ENCODE results near the gene ARL6IP6.
"Not testable (repeated sequence)": the region's sequence is repeated elsewhere in the genome, so short reads cannot be mapped to it uniquely, and the experiment has no call there.

ARL6IP6 gene

DNA sequence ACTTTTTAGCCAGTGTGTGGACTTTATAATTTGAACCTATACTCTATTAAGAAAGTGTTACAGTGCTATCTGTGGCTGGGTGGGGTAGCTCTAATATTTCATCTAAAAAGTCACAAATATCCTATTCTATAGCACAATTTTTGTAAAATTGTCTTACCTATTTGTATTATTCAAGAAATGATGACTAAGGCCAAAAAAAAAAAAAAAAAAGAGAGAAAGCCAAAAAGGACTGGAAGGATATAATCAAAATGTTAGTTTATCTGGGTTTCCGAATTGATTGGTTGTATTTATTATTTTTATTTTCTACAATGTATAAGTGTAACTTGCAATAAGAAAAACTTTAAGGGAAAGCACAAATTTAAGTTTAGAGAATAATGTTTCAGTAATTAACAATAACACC, 5.5 kb downstream of the ARL6IP6 start:
- DNase-seq = no peak

- DNase-seq = no peak
Observed at GRCh38 chr2:152729844-152730243, 11.4 kb downstream of the ARL6IP6 start.

GRCh38 chr2:152730591-152731333, 12.3 kb downstream of the ARL6IP6 start:
- DNase-seq = peak; percentile 74

- not testable (repeated sequence) for DNase-seq
Observed at GRCh38 chr2:152737509-152737908, 19.1 kb downstream of the ARL6IP6 start.

DNA sequence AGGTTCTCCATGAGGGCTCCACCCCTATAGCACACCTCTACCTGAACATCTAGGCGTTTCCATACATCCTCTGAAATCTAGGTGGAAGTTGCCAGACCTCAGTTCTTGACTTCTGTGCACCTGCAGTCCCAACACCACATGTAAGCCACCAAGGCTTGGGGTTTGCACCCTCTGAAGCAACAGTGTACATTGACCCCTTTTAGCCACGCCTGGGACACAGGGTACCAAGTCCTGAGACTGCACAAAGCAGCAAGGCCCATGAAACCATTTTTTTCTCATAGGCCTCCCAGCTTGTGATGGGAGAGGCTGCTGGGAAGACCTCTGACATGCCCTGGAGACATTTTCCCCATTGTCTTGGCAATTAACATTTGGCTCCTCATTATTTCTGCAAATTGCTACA, 20.0 kb downstream of the ARL6IP6 start:
- no peak for DNase-seq

DNA sequence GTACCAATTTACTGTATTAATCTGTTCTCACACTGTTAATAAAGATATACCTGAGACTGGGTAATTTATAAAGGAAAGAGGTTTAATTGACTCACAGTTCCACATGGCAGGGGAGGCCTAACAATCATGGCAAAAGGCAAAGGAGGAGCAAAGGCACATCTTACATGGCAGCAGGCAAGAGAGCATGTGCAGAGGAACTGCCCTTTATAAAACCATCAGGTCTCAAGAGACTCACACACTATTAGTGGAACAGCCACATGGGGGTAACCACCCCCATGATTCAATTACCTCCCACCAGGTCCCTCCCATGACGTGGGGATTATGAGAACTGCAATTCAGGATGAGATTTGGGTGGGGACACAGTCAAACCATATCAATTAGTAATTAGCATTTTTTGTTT, 21.3 kb downstream of the ARL6IP6 start:
- DNase-seq = not testable (repeated sequence)

GRCh38 chr2:152740743-152741328, 22.4 kb downstream of the ARL6IP6 start:
- no peak for DNase-seq

- DNase-seq = no peak
Observed at GRCh38 chr2:152743002-152743401, 24.6 kb downstream of the ARL6IP6 start.

DNA sequence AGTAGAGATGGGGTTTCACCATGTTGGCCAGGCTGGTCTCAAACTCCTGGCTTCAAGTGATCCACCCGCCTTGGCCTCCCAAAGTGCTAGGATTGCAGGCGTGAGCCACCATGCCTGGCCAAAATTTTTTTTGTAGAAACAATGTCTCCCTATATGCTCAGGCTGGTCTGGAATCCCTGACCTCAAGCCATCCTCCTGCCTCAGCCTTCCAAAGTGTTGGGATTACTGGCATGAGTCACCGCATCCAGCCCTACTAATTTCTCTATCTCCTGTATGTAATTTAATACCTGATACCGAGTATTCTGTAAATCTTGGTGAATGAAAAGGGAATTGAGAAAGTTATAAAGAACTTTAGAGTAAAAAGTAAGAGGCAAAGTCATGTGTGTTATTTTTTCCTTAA, 29.3 kb downstream of the ARL6IP6 start:
- not testable (repeated sequence) for DNase-seq

DNA sequence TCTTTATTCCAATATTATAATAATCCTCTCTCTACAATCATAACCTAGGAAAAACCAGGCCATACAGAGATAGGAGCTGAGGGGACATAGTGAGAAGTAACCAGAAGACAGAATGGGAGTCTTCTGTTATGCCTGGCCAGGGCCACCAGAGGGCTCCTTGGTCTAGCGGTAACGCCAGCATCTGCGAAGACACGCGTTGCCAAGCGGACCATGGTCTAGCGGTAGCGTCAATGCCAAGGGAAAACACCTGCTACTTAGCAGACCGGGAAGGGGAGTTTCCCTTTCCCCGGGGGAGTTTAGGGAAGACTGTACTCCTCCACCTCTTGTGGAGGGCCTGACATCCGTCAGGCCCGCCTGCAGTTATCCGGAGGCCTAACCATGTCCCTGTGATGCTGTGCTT, 36.6 kb downstream of the ARL6IP6 start:
- no peak for DNase-seq

DNA sequence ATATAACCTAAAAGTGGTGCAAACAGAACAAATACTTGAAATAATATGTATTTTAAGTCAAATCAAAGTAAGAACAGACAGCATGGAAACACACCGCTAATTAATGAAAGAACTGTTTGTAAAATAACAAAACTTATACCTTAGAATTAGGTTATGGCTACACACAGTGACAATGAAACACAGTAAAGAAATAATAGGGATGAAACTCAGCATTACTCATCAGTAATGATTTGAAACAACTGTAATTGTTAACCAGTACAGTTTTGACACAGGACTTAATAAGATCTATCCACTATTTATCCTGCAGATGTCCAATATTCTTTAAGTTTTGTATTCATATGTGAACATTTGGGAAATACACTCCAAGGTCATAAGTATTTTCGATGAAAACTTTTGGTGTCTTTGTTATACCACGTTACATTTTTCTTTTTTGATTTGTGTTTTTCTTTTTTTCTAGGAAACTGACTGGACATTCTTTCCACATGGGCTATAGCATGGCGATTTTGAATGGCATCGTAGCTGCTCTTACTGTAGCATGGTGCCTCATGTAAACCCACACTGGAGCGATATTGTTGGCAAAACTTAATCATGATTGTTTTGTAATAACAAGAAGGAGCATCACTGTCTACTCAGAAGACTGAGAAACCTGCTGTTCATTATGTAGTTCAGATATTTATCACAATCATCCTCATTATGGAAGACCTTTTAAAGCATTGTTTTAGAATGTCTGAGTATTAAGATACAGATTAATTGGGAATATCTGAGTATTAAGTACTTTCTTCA, 41.1 kb downstream of the ARL6IP6 start:
- no peak for DNase-seq

DNA sequence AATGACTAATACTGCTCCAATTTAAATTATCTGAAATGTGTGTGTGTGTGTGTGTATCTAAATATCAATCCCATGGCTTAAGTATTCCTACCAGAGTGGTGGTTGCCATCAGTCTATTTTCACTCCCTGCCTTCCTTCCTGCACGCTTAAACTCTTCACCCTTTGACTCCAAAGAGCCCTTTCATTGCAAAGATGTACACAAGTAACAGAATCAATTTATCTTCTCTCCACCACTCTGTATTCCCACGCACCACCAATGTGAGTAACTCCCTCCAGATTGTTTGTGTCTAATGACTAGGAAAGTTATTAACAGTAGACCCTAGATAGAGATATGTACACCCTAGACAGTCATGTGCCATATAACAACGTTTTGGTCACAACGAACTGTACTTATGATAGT, 42.8 kb downstream of the ARL6IP6 start:
- DNase-seq = no peak

DNA sequence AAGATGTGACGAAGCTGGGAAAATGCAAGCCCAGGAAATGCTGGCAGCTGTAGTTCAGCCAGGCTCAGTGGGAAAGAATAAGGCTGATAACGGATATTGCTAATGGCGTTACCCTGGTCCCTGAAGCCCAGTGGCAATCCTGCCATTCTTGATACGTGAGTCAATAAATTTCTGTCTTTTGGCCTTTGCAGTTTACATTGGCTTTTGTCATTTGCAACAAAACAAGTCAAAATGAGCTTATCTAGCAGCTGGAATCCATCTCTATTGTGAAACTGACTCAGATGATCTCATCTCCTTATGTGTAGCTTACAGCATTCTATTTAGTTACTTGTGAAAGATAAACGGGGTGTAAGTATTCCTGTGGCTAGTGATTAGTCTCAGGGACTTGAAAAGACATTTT, 43.8 kb downstream of the ARL6IP6 start:
- DNase-seq = no peak

DNA sequence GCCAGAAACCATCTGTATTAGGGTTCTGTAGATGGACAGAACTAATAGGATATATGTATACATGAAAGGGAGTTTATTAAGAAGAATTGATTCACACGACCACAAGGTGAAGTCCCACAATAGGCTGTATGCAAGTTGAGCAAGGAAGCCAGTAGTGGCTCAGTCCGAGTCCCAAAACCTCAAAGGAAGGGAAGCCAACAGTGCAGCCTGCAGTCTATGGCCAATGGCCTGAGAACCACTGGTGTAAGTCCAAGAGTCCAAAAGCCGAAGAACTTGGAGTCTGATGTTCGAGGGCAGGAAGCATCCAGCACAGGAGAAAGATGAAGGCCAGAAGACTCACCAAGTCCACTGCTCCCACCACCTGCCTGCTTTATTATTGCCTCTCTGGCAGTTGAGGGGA, 44.8 kb downstream of the ARL6IP6 start:
- not testable (repeated sequence) for DNase-seq

GRCh38 chr2:152763651-152764050, 45.2 kb downstream of the ARL6IP6 start:
- DNase-seq = no peak

GRCh38 chr2:152766928-152767327, 48.5 kb downstream of the ARL6IP6 start:
- DNase-seq = no peak

GRCh38 chr2:152781175-152781574, 62.8 kb downstream of the ARL6IP6 start:
- no peak for DNase-seq

GRCh38 chr2:152782171-152782570, 63.8 kb downstream of the ARL6IP6 start:
- no peak for DNase-seq

- DNase-seq = no peak
Observed at GRCh38 chr2:152790883-152791282, 72.5 kb downstream of the ARL6IP6 start.

DNA sequence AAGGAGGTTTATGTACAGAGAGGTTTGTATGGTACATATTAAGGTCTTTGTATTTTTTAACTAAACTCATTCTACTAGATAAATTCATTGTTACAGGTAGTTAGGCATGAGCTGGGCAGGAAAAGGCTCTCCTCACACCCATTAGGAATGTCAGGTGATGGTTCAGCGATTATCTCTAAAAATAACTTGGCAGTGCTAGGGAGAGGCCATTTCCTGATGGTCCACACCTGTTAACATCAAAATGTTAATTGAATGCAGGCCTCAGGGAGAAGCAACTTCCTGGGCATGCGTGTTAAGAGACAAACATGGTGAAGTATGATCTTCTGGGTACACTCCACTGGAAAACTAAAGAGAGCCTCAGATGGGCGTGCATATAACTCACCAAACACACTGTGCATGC, 73.6 kb downstream of the ARL6IP6 start:
- no peak for DNase-seq

DNA sequence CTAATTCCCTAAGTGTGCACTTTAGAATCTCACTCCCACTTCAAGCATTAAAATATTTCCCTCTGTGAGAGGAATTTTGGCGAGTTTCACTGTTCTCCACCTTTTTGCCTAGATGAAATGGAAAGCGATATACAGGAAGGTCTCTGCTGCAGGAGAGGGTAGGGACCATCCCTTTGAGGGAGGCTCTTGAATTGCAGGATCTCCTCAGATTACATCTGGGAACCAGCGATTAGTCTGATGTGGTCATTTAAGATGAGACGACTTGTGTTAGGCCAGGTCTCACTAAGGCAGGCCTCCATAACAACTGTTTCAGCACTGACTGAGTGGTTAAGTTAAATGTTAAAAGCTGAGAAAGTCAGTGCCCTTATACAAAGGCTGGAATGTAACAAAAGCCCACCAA, 74.6 kb downstream of the ARL6IP6 start:
- DNase-seq = no peak

GRCh38 chr2:152796941-152797340, 78.5 kb downstream of the ARL6IP6 start:
- no peak for DNase-seq

DNA sequence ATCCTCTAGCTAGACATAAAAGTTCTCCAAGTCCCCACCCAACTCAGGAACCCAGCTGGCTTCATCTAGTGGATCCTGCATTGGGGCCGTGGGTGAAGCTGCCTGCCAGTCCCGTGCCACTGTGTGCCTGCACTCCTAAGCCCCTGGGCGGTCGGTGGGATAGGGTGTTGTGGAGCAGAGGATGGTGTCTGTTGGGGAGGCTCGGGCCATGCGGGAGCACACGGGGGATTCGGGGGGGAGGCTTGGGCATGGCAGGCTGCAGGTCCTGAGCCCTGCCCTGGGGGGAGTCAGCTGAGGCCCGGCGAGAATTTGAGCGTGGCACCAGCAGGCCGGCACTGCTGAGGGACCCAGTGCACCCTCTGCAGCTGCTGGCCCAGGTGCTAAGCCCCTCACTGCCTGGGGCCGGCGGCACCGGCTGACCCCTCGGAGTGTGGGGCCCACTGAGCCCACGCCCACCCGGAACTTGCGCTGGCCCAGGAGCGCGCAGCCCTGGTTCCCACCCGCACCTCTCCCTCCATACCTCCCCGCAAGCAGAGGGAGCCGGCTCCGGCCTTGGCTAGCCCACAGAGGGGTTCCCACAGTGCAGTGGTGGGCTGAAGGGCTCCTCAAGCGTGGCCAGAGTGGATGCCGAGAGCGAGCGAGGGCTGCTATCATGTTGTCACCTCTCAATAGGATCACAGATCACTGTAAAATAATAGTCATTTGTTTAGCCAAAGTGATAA, 86.4 kb downstream of the ARL6IP6 start:
- no peak for DNase-seq
